Thyroid gland (tissue), 4 donors: ENCODE measurements around the gene SLC44A1.

Experiments used
- CTCF ChIP-seq, 6 experiments: fragments of 200-600 bp in 3 of 6; fragments of 450-650 bp in 3 of 6; sonication (generic) in 3 of 6; IDR thresholded peaks; one replicate each; pipeline ENCODE4 v1.5.1; 2016 to 2019; ENCODE audit warnings: antibody characterized with exemption in 6 of 6, mild to moderate bottlenecking in 2 of 6, inconsistent platforms in 1 of 6, moderate library complexity in 1 of 6
- POLR2A ChIP-seq, 2 donors: fragments of 450-650 bp; IDR thresholded peaks; one replicate each; pipeline ENCODE4 v1.6.1; 2017; ENCODE audit warnings: antibody characterized with exemption in 2 of 2, mild to moderate bottlenecking in 2 of 2, moderate library complexity in 1 of 2

GRCh38 chr9:105251133-105251532 lies 6.7 kb downstream of the SLC44A1 start:
- TF ChIP-seq CTCF (IDR thresholded peaks at IDR 0.05), result no peak
- no peak for TF ChIP-seq POLR2A (IDR thresholded peaks at IDR 0.05)
